GM23338 (cell line): ENCODE data around the gene STRN4. TPM values are rescaled to one million over a fixed set of nuclear protein-coding genes. Genes with fewer than 3 reads are reported as not detected.

Experiments
- ATAC-seq: fragments of 200-7000 bp; cut with Tn5 transposase; 3 replicates; pipeline ENCODE4 v1.9.1; 2020
- DNase-seq: peaks from one replicate; pipeline ENCODE4 v3.0.0-alpha.2; 2015; ENCODE audit warnings: low spot score
- H2AFZ ChIP-seq: fragments of 200-600 bp; sonication (generic); 2 replicates; pipeline ENCODE4 v1.8.0; 2016; ENCODE audit warnings: antibody characterized with exemption, mild to moderate bottlenecking, moderate library complexity
- H3F3A ChIP-seq: fragments of 200-600 bp; sonication (generic); replicated peaks from 2 replicates; pipeline ENCODE4 v1.8.0; 2017; ENCODE audit warnings: antibody characterized with exemption, mixed run types, low read depth
- H3K27ac ChIP-seq: fragments of 200-600 bp; sonication (generic); 2 replicates; pipeline ENCODE4 v1.6.1; 2016; ENCODE audit warnings: low read depth
- H3K27me3 ChIP-seq: fragments of 200-600 bp; sonication (generic); 2 replicates; pipeline ENCODE4 v1.8.0; 2016; ENCODE audit warnings: mild to moderate bottlenecking, mixed run types, moderate library complexity; ENCODE audit not compliant: insufficient read depth
- H3K36me3 ChIP-seq: fragments of 200-600 bp; sonication (generic); 2 replicates; pipeline ENCODE4 v1.8.0; 2016; ENCODE audit warnings: mild to moderate bottlenecking; ENCODE audit not compliant: insufficient read depth
- H3K4me1 ChIP-seq: fragments of 200-600 bp; sonication (generic); 2 replicates; pipeline ENCODE4 v1.8.0; 2016; ENCODE audit warnings: mild to moderate bottlenecking, moderate library complexity; ENCODE audit not compliant: insufficient read depth
- H3K4me2 ChIP-seq: fragments of 200-600 bp; sonication (generic); 2 replicates; pipeline ENCODE4 v1.7.1; 2017; ENCODE audit warnings: mixed run types
- H3K4me3 ChIP-seq: fragments of 200-600 bp; sonication (generic); 2 replicates; pipeline ENCODE4 v1.6.1; 2016; ENCODE audit warnings: mixed run types
- H3K79me2 ChIP-seq: fragments of 200-600 bp; sonication (generic); replicated peaks from 2 replicates; pipeline ENCODE4 v1.8.0; 2017; ENCODE audit warnings: mild to moderate bottlenecking; ENCODE audit not compliant: insufficient read depth
- H3K9me2 ChIP-seq: fragments of 200-600 bp; sonication (generic); 2 replicates; pipeline ENCODE4 v1.8.0; 2017; ENCODE audit not compliant: insufficient read depth
- H4K20me1 ChIP-seq: fragments of 200-600 bp; sonication (generic); replicated peaks from 2 replicates; pipeline ENCODE4 v1.8.0; 2017; ENCODE audit warnings: mild to moderate bottlenecking; ENCODE audit not compliant: insufficient read depth
- H3K27ac Mint-ChIP-seq: 2 replicates; pipeline ENCODE4 v1.8.0; 2020; ENCODE audit warnings: inconsistent platforms, mild to moderate bottlenecking, moderate library complexity, mixed read lengths
- H3K27me3 Mint-ChIP-seq: 3 replicates; pipeline ENCODE4 v1.8.0; 2022; ENCODE audit warnings: low read depth, mild to moderate bottlenecking, moderate library complexity, mixed read lengths, inconsistent platforms; ENCODE audit not compliant: insufficient read depth, poor library complexity
- H3K36me3 Mint-ChIP-seq: 3 replicates; pipeline ENCODE4 v1.8.0; 2021; ENCODE audit warnings: low read depth, mild to moderate bottlenecking, inconsistent platforms, moderate library complexity, mixed read lengths
- H3K4me1 Mint-ChIP-seq: 3 replicates; pipeline ENCODE4 v1.8.0; 2020; ENCODE audit warnings: mild to moderate bottlenecking, inconsistent platforms, mixed read lengths
- H3K4me3 Mint-ChIP-seq: 3 replicates; pipeline ENCODE4 v1.8.0; 2021; ENCODE audit warnings: moderate library complexity, mild to moderate bottlenecking, inconsistent platforms, mixed read lengths
- H3K9me3 Mint-ChIP-seq: 3 replicates; pipeline ENCODE4 v1.8.0; 2020; ENCODE audit warnings: moderate library complexity, mild to moderate bottlenecking, inconsistent platforms, mixed read lengths
- CREB1 ChIP-seq: fragments of 250-450 bp; sonication (Bioruptor Pico); IDR thresholded peaks from 2 replicates; pipeline ENCODE4 v1.5.0; 2020; ENCODE audit warnings: low read depth, mild to moderate bottlenecking, moderate library complexity
- CTCF ChIP-seq, 2 experiments: fragments of 200-600 bp in 1 of 2; sonication (generic) in 1 of 2; conservative IDR thresholded peaks; 2 replicates each; pipeline versions ENCODE4 v1.5.1 to v1.6.1; 2016 to 2017; ENCODE audit warnings: antibody characterized with exemption in 2 of 2, low read depth in 2 of 2, mild to moderate bottlenecking in 2 of 2, moderate library complexity in 1 of 2
- ETS1 ChIP-seq: IDR thresholded peaks from 2 replicates; pipeline ENCODE4 v1.6.1; 2016; ENCODE audit warnings: antibody characterized with exemption
- EZH2 ChIP-seq: fragments of 200-600 bp; sonication (generic); IDR thresholded peaks from one replicate; pipeline ENCODE4 v1.8.0; 2017; ENCODE audit warnings: antibody characterized with exemption, mild to moderate bottlenecking, low read depth; ENCODE audit not compliant: unreplicated experiment
- EZH2phosphoT487 ChIP-seq: fragments of 200-600 bp; sonication (generic); IDR thresholded peaks from one replicate; pipeline ENCODE4 v1.8.1; 2018; ENCODE audit warnings: antibody characterized with exemption; ENCODE audit not compliant: unreplicated experiment
- JUNB ChIP-seq: IDR thresholded peaks from one replicate; pipeline ENCODE4 v1.6.1; 2016; ENCODE audit warnings: antibody characterized with exemption; ENCODE audit not compliant: unreplicated experiment
- NANOG ChIP-seq: IDR thresholded peaks from 2 replicates; pipeline ENCODE4 v1.6.1; 2016; ENCODE audit warnings: antibody characterized with exemption, borderline replicate concordance
- POLR2AphosphoS5 ChIP-seq: IDR thresholded peaks from 2 replicates; pipeline ENCODE4 v1.6.1; 2016; ENCODE audit warnings: antibody characterized with exemption, low read depth
- REST ChIP-seq: IDR thresholded peaks from one replicate; pipeline ENCODE4 v1.6.1; 2018; ENCODE audit warnings: antibody characterized with exemption; ENCODE audit not compliant: unreplicated experiment
- STAT1 ChIP-seq: IDR thresholded peaks from one replicate; pipeline ENCODE4 v1.6.1; 2016; ENCODE audit warnings: antibody characterized with exemption; ENCODE audit not compliant: unreplicated experiment
- ZNF114 ChIP-seq: fragments of 250-450 bp; sonication (Bioruptor Pico); IDR thresholded peaks from 2 replicates; pipeline ENCODE4 v1.5.0; 2020; ENCODE audit warnings: mild to moderate bottlenecking, moderate library complexity
- ZNF462 ChIP-seq: fragments of 250-450 bp; sonication (Bioruptor Pico); IDR thresholded peaks from 2 replicates; pipeline ENCODE4 v1.5.0; 2020; ENCODE audit warnings: mild to moderate bottlenecking, moderate library complexity
- polyA plus RNA-seq: library from polyadenylated mRNA; unstranded; fragments of >200 nt; fragmentation: Nextera tagmentation; extraction: Ambion mirVana; gene quantifications from 2 replicates; pipeline ENCODE4 v1.2.1, GENCODE V29; 2016
- total RNA-seq: library from RNA; depleted of rRNA; stranded (reverse); fragments of >200 nt; shearing (Covaris generic); gene quantifications from 2 replicates; pipeline ENCODE4 v1.2.3, GENCODE V29; 2014

Gene STRN4
- total and polyA plus RNA-seq, 2 experiments from 2014 or later: 62.1 to 140 TPM

- no peak for TF ChIP-seq CTCF (conservative IDR thresholded peaks at IDR 0.05; ENCODE audit: low read depth in 2 of 2)
Observed at GRCh38 chr19:46788968-46789338, 42.7 kb upstream of the STRN4 start (continued).

GRCh38 chr19:46788262-46788967 is 42.2 kb upstream of the STRN4 start, which contains the start of gene SLC1A5:
Gene SLC1A5 (minus strand): TSS chr19:46788594. CDS start chr19:46787965, 629 bp downstream.
- Histone ChIP-seq H4K20me1 (peaks cover 22% of the 10 kb centered on the region), H3K4me1 (peaks cover 26% of the 10 kb centered on the region), H3K27ac (no peak within 1 kb of the TSS; the same call in 1 of the 2 replicates), H3K4me2 (peak within 1 kb of the TSS; percentile 99), H3K36me3 (peaks cover 17% of the 10 kb centered on the region), H3K79me2 (peaks cover 49% of the 10 kb centered on the region), H3F3A (peaks cover 22% of the 10 kb centered on the region), H2AFZ (no peak within 1 kb of the TSS), H3K27me3 (peaks cover 6% of the 10 kb centered on the region), H3K4me3 (peak within 1 kb of the TSS; percentile 98), H3K9me2 (no peaks in the 10 kb centered on the region)
- peak within 1 kb of the TSS; percentile 100 for H3K27ac Mint-ChIP-seq
- H3K36me3 Mint-ChIP-seq: peaks cover 42% of the 10 kb centered on the region
- peaks cover 32% of the 10 kb centered on the region for H3K27me3 Mint-ChIP-seq
- H3K4me3 Mint-ChIP-seq: peak within 1 kb of the TSS; percentile 97
- peaks cover 5% of the 10 kb centered on the region; the same call in 1 of the 3 replicates for H3K9me3 Mint-ChIP-seq
- H3K4me1 Mint-ChIP-seq: peaks cover 31% of the 10 kb centered on the region
- ATAC-seq: peak; percentile 74
- DNase-seq: peak; percentile 99
- TF ChIP-seq ZNF114 (CRISPR knock-in tag): no peak
- TF ChIP-seq EZH2: no peak
- TF ChIP-seq EZH2phosphoT487: no peak
- no peak for TF ChIP-seq CREB1 (CRISPR knock-in tag)
- no peak for TF ChIP-seq ZNF462
- TF ChIP-seq JUNB: no peak
- peak; percentile 61; the same call in 1 of the 2 replicates for TF ChIP-seq ETS1
- TF ChIP-seq REST: peak; percentile 21
- no peak for TF ChIP-seq NANOG
- peak; percentile 100 for TF ChIP-seq POLR2AphosphoS5
- no peak for TF ChIP-seq STAT1
